H9 (cell line): ENCODE data around the gene SLC35G1. TPM values are rescaled to one million over a fixed set of nuclear protein-coding genes. Genes with fewer than 3 reads are reported as not detected.

Source experiments
- DNase-seq: peaks from one replicate; pipeline ENCODE4 v3.0.0-alpha.2; 2017
- H2AFZ ChIP-seq: one replicate; pipeline ENCODE4 v1.6.1; 2013; ENCODE audit warnings: mild to moderate bottlenecking, low read length, control low read depth, moderate library complexity
- H2AK5ac ChIP-seq: 2 replicates; pipeline ENCODE4 v1.6.1; 2013; ENCODE audit warnings: low read length, control low read depth, mixed read lengths; ENCODE audit not compliant: insufficient read length
- H2BK120ac ChIP-seq: one replicate; pipeline ENCODE4 v1.6.1; 2013; ENCODE audit warnings: low read depth, mild to moderate bottlenecking, low read length, control low read depth, inconsistent platforms; ENCODE audit not compliant: poor library complexity, severe bottlenecking
- H2BK12ac ChIP-seq: 2 replicates; pipeline ENCODE4 v1.6.1; 2013; ENCODE audit warnings: low read length, control low read depth, mixed read lengths, low read depth; ENCODE audit not compliant: insufficient read length
- H2BK15ac ChIP-seq: 2 replicates; pipeline ENCODE4 v1.6.1; 2013; ENCODE audit warnings: low read depth, low read length, control low read depth
- H2BK20ac ChIP-seq: one replicate; pipeline ENCODE4 v1.6.1; 2013; ENCODE audit warnings: low read depth, mild to moderate bottlenecking, low read length, control low read depth, inconsistent platforms; ENCODE audit not compliant: poor library complexity, severe bottlenecking
- H2BK5ac ChIP-seq: 2 replicates; pipeline ENCODE4 v1.6.1; 2013; ENCODE audit warnings: low read length, control low read depth, mixed read lengths; ENCODE audit not compliant: insufficient read length
- H3K14ac ChIP-seq: 2 replicates; pipeline ENCODE4 v1.6.1; 2013; ENCODE audit warnings: low read length, control low read depth; ENCODE audit not compliant: insufficient read depth
- H3K18ac ChIP-seq: 2 replicates; pipeline ENCODE4 v1.6.1; 2013; ENCODE audit warnings: low read depth, mild to moderate bottlenecking, mixed read lengths, low read length, control low read depth; ENCODE audit not compliant: insufficient read length
- H3K23ac ChIP-seq: 2 replicates; pipeline ENCODE4 v1.6.1; 2013; ENCODE audit warnings: low read length, control low read depth, mixed read lengths, low read depth; ENCODE audit not compliant: insufficient read length
- H3K23me2 ChIP-seq: 2 replicates; pipeline ENCODE4 v1.6.1; 2013; ENCODE audit warnings: low read depth, mild to moderate bottlenecking, mixed read lengths, low read length, control low read depth; ENCODE audit not compliant: insufficient read length, poor library complexity, severe bottlenecking
- H3K27ac ChIP-seq: 2 replicates; pipeline ENCODE4 v1.5.1; 2013; ENCODE audit warnings: low read length, control low read depth, mixed read lengths, low read depth; ENCODE audit not compliant: insufficient read length
- H3K27me3 ChIP-seq: 2 replicates; pipeline ENCODE4 v1.6.1; 2013; ENCODE audit warnings: low read length, control low read depth, inconsistent platforms; ENCODE audit not compliant: insufficient read depth
- H3K4ac ChIP-seq: 2 replicates; pipeline ENCODE4 v1.6.1; 2013; ENCODE audit warnings: low read depth, mild to moderate bottlenecking, control low read depth, inconsistent platforms, low read length, moderate library complexity
- H3K4me1 ChIP-seq: 2 replicates; pipeline ENCODE4 v1.6.1; 2013; ENCODE audit warnings: low read length, control low read depth, inconsistent platforms; ENCODE audit not compliant: insufficient read depth
- H3K4me2 ChIP-seq: 2 replicates; pipeline ENCODE4 v1.6.1; 2013; ENCODE audit warnings: low read length, control low read depth, mixed read lengths; ENCODE audit not compliant: insufficient read length, insufficient read depth
- H3K56ac ChIP-seq: 2 replicates; pipeline ENCODE4 v1.6.1; 2013; ENCODE audit warnings: low read depth, mild to moderate bottlenecking, mixed read lengths, low read length, control low read depth; ENCODE audit not compliant: insufficient read length
- H3K79me1 ChIP-seq: 2 replicates; pipeline ENCODE4 v1.6.1; 2013; ENCODE audit warnings: low read depth, mild to moderate bottlenecking, moderate library complexity, low read length, control low read depth, inconsistent platforms; ENCODE audit not compliant: insufficient read depth, poor library complexity, severe bottlenecking
- H3K79me2 ChIP-seq: 2 replicates; pipeline ENCODE4 v1.6.1; 2013; ENCODE audit warnings: low read length, control low read depth, inconsistent platforms; ENCODE audit not compliant: insufficient read depth
- H3K9ac ChIP-seq: 2 replicates; pipeline ENCODE4 v1.6.1; 2013; ENCODE audit warnings: low read length, control low read depth, mixed read lengths; ENCODE audit not compliant: insufficient read length; ENCODE audit errors: extremely low read depth
- H3K9me3 ChIP-seq: one replicate; pipeline ENCODE4 v1.6.1; 2013; ENCODE audit warnings: low read depth, low read length, inconsistent platforms; ENCODE audit not compliant: control insufficient read depth
- H3T11ph ChIP-seq: one replicate; pipeline ENCODE4 v1.6.1; 2013; ENCODE audit warnings: mild to moderate bottlenecking, low read length, control low read depth, inconsistent platforms
- H4K20me1 ChIP-seq: one replicate; pipeline ENCODE4 v1.6.1; 2013; ENCODE audit not compliant: control insufficient read depth, insufficient read length, insufficient read depth
- H4K5ac ChIP-seq: 2 replicates; pipeline ENCODE4 v1.6.1; 2013; ENCODE audit warnings: low read depth, mild to moderate bottlenecking, mixed read lengths, low read length, control low read depth; ENCODE audit not compliant: insufficient read length
- H4K8ac ChIP-seq: replicated peaks from 2 replicates; pipeline ENCODE4 v1.6.1; 2013; ENCODE audit warnings: low read length, control low read depth, mixed read lengths, low read depth; ENCODE audit not compliant: insufficient read length
- H4K91ac ChIP-seq: 2 replicates; pipeline ENCODE4 v1.6.1; 2013; ENCODE audit warnings: low read depth, mild to moderate bottlenecking, moderate library complexity, mixed read lengths, low read length, control low read depth; ENCODE audit not compliant: insufficient read length
- H3K27ac Mint-ChIP-seq, 3 experiments: 2 replicates in 2 of 3; 3 replicates in 1 of 3; pipeline ENCODE4 v1.8.0; 2020 to 2021; ENCODE audit warnings: mixed read lengths in 3 of 3, mild to moderate bottlenecking in 1 of 3, moderate library complexity in 1 of 3
- H3K27me3 Mint-ChIP-seq: 2 replicates; pipeline ENCODE4 v1.8.0; 2021; ENCODE audit warnings: low read depth, mild to moderate bottlenecking, moderate library complexity, mixed read lengths
- H3K36me3 Mint-ChIP-seq, 3 experiments: 2 replicates in 2 of 3; 3 replicates in 1 of 3; pipeline ENCODE4 v1.8.0; 2020 to 2021; ENCODE audit warnings: low read depth in 3 of 3, mixed read lengths in 3 of 3; ENCODE audit not compliant: insufficient read depth in 1 of 3
- H3K4me1 Mint-ChIP-seq, 2 experiments: 2 replicates each; pipeline ENCODE4 v1.8.0; 2020; ENCODE audit warnings: mixed read lengths in 2 of 2
- H3K4me3 Mint-ChIP-seq, 2 experiments: 2 replicates in 1 of 2; 3 replicates in 1 of 2; pipeline ENCODE4 v1.8.0; 2020 to 2021; ENCODE audit warnings: mild to moderate bottlenecking in 2 of 2, mixed read lengths in 2 of 2, moderate library complexity in 1 of 2
- H3K9me3 Mint-ChIP-seq, 2 experiments: 2 replicates in 1 of 2; 3 replicates in 1 of 2; pipeline ENCODE4 v1.8.0; 2020; ENCODE audit warnings: mild to moderate bottlenecking in 2 of 2, mixed read lengths in 2 of 2, moderate library complexity in 1 of 2
- WGBS: extraction: QIAGEN DNeasy Blood & Tissue Kit; methylation state at CpG from one replicate; pipeline ENCODE4 v1.1.7; 2013; ENCODE audit warnings: missing lambda C conversion rate, low lambda C conversion rate, mixed read lengths; ENCODE audit not compliant: insufficient read length; ENCODE audit errors: extremely low coverage; 5-methylcytosine and 5-hydroxymethylcytosine counted together
- total RNA-seq: library from RNA; stranded (reverse); gene quantifications from 2 replicates; pipeline ENCODE4 v1.2.1, GENCODE V29; 2021
- TF ChIP-seq, protein P1 (sequence below): fragments of 200-600 bp; sonication (generic); conservative IDR thresholded peaks from 3 replicates; pipeline ENCODE4 v1.8.0; 2021; ENCODE audit warnings: antibody characterized with exemption, mild to moderate bottlenecking

The SLC35G1 gene
- total RNA-seq, 1 experiment from 2014 or later, result 6.3 TPM

DNA sequence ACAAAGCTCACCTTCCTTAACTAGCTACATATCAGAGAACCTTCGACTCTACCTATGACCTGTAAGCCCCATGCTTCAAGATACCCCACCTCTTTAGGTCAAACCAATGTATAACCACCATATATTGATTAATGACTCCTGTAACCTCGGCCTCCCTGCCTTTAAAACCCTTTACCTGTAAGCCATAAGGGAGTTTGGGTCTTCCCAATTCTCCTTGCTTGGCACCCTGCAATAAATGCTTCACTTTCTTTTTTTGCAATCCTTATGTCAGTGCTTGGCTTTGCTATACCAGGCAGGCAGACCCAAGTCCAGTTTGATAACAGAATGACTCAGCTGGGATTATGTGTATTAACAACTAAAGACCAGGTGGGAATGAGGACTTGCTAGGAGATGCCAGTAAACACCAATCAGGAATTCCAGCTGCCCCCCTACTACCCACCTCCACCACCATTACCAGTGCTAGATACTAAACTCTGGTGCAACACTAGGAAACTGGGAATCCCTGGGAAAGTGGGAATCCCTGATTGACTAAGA, 22.0 kb upstream of the SLC35G1 start:
- no peak overlapping the region for H3K4ac ChIP-seq
- H3K27ac Mint-ChIP-seq, result no peak overlapping the region
- H4K91ac ChIP-seq, result no peak overlapping the region
- H3K4me1 Mint-ChIP-seq, result peaks cover 7% of the 10 kb centered on the region in 2 experiments
- H4K20me1 ChIP-seq, result no peaks in the 10 kb centered on the region
- H2BK12ac ChIP-seq, result no peak overlapping the region
- H2BK15ac ChIP-seq, result no peak overlapping the region
- H3K23me2 ChIP-seq, result no peaks in the 10 kb centered on the region
- peaks cover 37% of the 10 kb centered on the region for H3K27me3 Mint-ChIP-seq
- no peak overlapping the region for H3K56ac ChIP-seq
- H3K79me2 ChIP-seq, result no peaks in the 10 kb centered on the region
- H2AFZ ChIP-seq, result no peak overlapping the region
- H2BK20ac ChIP-seq, result no peak overlapping the region
- no peak overlapping the region for H3K18ac ChIP-seq
- no peak overlapping the region for H3K27ac ChIP-seq
- TF ChIP-seq, protein P1, sequence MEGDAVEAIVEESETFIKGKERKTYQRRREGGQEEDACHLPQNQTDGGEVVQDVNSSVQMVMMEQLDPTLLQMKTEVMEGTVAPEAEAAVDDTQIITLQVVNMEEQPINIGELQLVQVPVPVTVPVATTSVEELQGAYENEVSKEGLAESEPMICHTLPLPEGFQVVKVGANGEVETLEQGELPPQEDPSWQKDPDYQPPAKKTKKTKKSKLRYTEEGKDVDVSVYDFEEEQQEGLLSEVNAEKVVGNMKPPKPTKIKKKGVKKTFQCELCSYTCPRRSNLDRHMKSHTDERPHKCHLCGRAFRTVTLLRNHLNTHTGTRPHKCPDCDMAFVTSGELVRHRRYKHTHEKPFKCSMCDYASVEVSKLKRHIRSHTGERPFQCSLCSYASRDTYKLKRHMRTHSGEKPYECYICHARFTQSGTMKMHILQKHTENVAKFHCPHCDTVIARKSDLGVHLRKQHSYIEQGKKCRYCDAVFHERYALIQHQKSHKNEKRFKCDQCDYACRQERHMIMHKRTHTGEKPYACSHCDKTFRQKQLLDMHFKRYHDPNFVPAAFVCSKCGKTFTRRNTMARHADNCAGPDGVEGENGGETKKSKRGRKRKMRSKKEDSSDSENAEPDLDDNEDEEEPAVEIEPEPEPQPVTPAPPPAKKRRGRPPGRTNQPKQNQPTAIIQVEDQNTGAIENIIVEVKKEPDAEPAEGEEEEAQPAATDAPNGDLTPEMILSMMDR, result no peak
- no peaks in the 10 kb centered on the region for H3K9me3 ChIP-seq
- H2AK5ac ChIP-seq, result no peak overlapping the region
- H3K4me2 ChIP-seq, result no peak overlapping the region
- no peak overlapping the region for H2BK120ac ChIP-seq
- no peak for DNase-seq
- H3K9ac ChIP-seq, result no peak overlapping the region
- no peak overlapping the region for H3T11ph ChIP-seq
- H3K27me3 ChIP-seq, result no peaks in the 10 kb centered on the region; the same call in 1 of the 2 replicates
- H3K4me1 ChIP-seq, result peaks cover 4% of the 10 kb centered on the region; the same call in 1 of the 2 replicates
- H3K23ac ChIP-seq, result no peak overlapping the region
- no peak overlapping the region for H4K8ac ChIP-seq
- H3K36me3 Mint-ChIP-seq, result no peaks in the 10 kb centered on the region
- no peak overlapping the region for H2BK5ac ChIP-seq
- no peak overlapping the region for H4K5ac ChIP-seq
- WGBS, result no CpG with 5 or more reads among the region's 2 CpGs
- H3K79me1 ChIP-seq, result no peaks in the 10 kb centered on the region
- no peak overlapping the region for H3K4me3 Mint-ChIP-seq
- H3K9me3 Mint-ChIP-seq, result no peaks in the 10 kb centered on the region
- no peak overlapping the region for H3K14ac ChIP-seq
